GM18909 (cell line): ENCODE data around the gene YY1AP1.
"Not testable (repeated sequence)": the region's sequence is repeated elsewhere in the genome, so short reads cannot be mapped to it uniquely, and the experiment has no call there.

ENCODE experiments used
- ATAC-seq: cut with Tn5 transposase; IDR thresholded peaks from one replicate; pipeline ENCODE4 v1.9.1; 2021; ENCODE audit warnings: mild to moderate bottlenecking; ENCODE audit not compliant: unreplicated experiment, poor library complexity

The YY1AP1 gene

GRCh38 chr1:155696524-155696923 is 8.0 kb upstream of the YY1AP1 start:
- no peak for ATAC-seq

GRCh38 chr1:155695608-155696007 is 7.0 kb upstream of the YY1AP1 start:
- no peak for ATAC-seq

- no peak for ATAC-seq
Measured at GRCh38 chr1:155695072-155695471, 6.5 kb upstream of the YY1AP1 start.

- ATAC-seq = no peak
Measured at GRCh38 chr1:155694167-155694566, 5.6 kb upstream of the YY1AP1 start.

GRCh38 chr1:155691992-155692528 is 3.5 kb upstream of the YY1AP1 start:
- no peak for ATAC-seq

GRCh38 chr1:155689081-155689607 is 570 bp upstream of the YY1AP1 start, which contains the start of gene DAP3:
Gene DAP3 (plus strand): TSS chr1:155689091. CDS start chr1:155709780, 20,689 bp downstream.
- ATAC-seq = not testable (repeated sequence)

- peak; percentile 30 for ATAC-seq
Measured at GRCh38 chr1:155687705-155688323, 760 bp downstream of the YY1AP1 start.

- no peak for ATAC-seq
Measured at GRCh38 chr1:155681776-155682175, 6.8 kb downstream of the YY1AP1 start.

GRCh38 chr1:155680531-155680930 is 8.0 kb downstream of the YY1AP1 start:
- no peak for ATAC-seq

GRCh38 chr1:155678992-155679391 is 9.6 kb downstream of the YY1AP1 start:
- ATAC-seq = not testable (repeated sequence)

GRCh38 chr1:155678027-155678426 is 10.5 kb downstream of the YY1AP1 start:
- ATAC-seq = no peak

- no peak for ATAC-seq
Measured at GRCh38 chr1:155673003-155673402, 15.6 kb downstream of the YY1AP1 start.

- no peak for ATAC-seq
Measured at GRCh38 chr1:155671750-155672149, 16.8 kb downstream of the YY1AP1 start.

- ATAC-seq = no peak
Measured at GRCh38 chr1:155669233-155670162, 19.1 kb downstream of the YY1AP1 start.

- ATAC-seq = not testable (repeated sequence)
Measured at GRCh38 chr1:155661239-155661638, 27.3 kb downstream of the YY1AP1 start.

- no peak for ATAC-seq
Measured at GRCh38 chr1:155657463-155657862, 31.1 kb downstream of the YY1AP1 start.

GRCh38 chr1:155652951-155653350 is 35.6 kb downstream of the YY1AP1 start:
- ATAC-seq = no peak

- no peak for ATAC-seq
Measured at GRCh38 chr1:155651861-155652661, 36.5 kb downstream of the YY1AP1 start.

GRCh38 chr1:155650231-155650757 is 38.3 kb downstream of the YY1AP1 start:
- ATAC-seq = no peak

GRCh38 chr1:155649676-155650075 is 38.9 kb downstream of the YY1AP1 start:
- ATAC-seq = no peak
